ENCODE data around the gene BFSP1. TPM values are rescaled to one million over a fixed set of nuclear protein-coding genes. Genes with fewer than 3 reads are reported as not detected.

Gene BFSP1
- total and polyA plus RNA-seq, 2 donors from 2014 or later: 1.3 to 2.1 TPM

DNA sequence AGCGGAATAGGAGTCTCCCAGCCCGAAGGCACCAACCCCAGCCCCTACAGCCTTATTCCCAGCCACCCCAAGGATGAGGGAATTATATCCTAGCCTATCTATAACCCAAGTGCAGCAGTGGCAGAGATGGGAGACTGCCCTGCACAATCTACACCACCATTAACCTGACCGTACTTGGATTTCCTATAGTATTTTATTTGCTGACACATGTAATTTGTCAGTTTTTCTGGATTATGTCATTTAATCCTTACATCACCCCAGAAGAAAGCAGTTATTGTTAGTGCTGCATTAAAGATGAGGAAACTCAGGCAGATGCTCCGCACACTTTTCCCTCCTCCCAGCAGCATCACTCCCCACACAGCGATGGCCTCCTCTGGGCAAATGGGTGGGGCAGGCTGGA lies 6.0 kb downstream of the BFSP1 start:
- H3K27me3 ChIP-seq (ENCODE audit: control insufficient read depth, insufficient read depth, low read length): no peaks in the 10 kb centered on the region
- TF ChIP-seq, protein P1, sequence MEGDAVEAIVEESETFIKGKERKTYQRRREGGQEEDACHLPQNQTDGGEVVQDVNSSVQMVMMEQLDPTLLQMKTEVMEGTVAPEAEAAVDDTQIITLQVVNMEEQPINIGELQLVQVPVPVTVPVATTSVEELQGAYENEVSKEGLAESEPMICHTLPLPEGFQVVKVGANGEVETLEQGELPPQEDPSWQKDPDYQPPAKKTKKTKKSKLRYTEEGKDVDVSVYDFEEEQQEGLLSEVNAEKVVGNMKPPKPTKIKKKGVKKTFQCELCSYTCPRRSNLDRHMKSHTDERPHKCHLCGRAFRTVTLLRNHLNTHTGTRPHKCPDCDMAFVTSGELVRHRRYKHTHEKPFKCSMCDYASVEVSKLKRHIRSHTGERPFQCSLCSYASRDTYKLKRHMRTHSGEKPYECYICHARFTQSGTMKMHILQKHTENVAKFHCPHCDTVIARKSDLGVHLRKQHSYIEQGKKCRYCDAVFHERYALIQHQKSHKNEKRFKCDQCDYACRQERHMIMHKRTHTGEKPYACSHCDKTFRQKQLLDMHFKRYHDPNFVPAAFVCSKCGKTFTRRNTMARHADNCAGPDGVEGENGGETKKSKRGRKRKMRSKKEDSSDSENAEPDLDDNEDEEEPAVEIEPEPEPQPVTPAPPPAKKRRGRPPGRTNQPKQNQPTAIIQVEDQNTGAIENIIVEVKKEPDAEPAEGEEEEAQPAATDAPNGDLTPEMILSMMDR (IDR thresholded peaks at IDR 0.05; ENCODE audit: borderline replicate concordance, extremely low read depth, insufficient read depth): no peak
- H3K4me3 ChIP-seq (ENCODE audit: low read length in 3 of 3): no peak overlapping the region
- no peak overlapping the region for H3K9ac ChIP-seq (ENCODE audit: low read length in 3 of 3)
- peaks cover 0 to 2% (median 0%) of the 10 kb centered on the region in 3 donors for H3K4me1 ChIP-seq (ENCODE audit: control insufficient read depth in 2 of 3, insufficient read depth in 2 of 3, low read depth in 1 of 3, low read length in 3 of 3)
- no peaks in the 10 kb centered on the region for H3K36me3 ChIP-seq (ENCODE audit: control insufficient read depth in 2 of 3, insufficient read depth in 3 of 3, low read length in 3 of 3)
- no peak overlapping the region for H3K27ac ChIP-seq (ENCODE audit: low read depth in 2 of 2, low read length in 2 of 2)
- intact Hi-C loops (cut with DNase I): no loop called here
- FAIRE-seq: no peak
- DNase-seq: peak in 1 of 5 donors; percentile 48
- no peaks in the 10 kb centered on the region for H3K9me3 ChIP-seq (ENCODE audit: control insufficient read depth in 2 of 3, insufficient read depth in 1 of 3, low read length in 3 of 3)

DNA sequence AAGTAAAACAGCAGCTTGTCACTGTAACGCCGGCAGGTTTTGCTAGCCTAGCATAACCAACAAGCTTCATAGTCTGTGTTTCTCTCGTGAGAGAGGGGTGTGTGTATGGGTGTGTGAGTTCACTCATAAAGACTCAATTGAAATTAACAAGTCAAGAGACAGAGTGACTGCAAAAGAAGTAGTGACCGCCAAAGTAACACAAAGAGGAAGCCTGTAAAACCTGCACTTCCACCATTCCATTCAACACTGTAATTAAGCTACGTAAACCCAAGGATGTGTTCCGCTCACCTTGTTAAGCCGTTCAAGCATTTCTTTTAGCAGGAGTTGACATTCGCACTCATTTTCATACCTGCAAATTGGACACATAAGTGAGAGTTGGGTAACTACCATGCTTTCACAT lies 6.6 kb downstream of the BFSP1 start:
- DNase-seq (peak in 2 of 5 donors; percentile 26 to 53), FAIRE-seq (no peak)
- Histone ChIP-seq H3K4me3 (ENCODE audit: low read length in 3 of 3) (no peak overlapping the region), H3K27me3 (ENCODE audit: control insufficient read depth, insufficient read depth, low read length) (no peaks in the 10 kb centered on the region), H3K36me3 (ENCODE audit: control insufficient read depth in 2 of 3, insufficient read depth in 3 of 3, low read length in 3 of 3) (no peaks in the 10 kb centered on the region), H3K9me3 (ENCODE audit: control insufficient read depth in 2 of 3, insufficient read depth in 1 of 3, low read length in 3 of 3) (no peaks in the 10 kb centered on the region), H3K9ac (ENCODE audit: low read length in 3 of 3) (no peak overlapping the region), H3K27ac (ENCODE audit: low read depth in 2 of 2, low read length in 2 of 2) (no peak overlapping the region), H3K4me1 (ENCODE audit: control insufficient read depth in 2 of 3, insufficient read depth in 2 of 3, low read depth in 1 of 3, low read length in 3 of 3) (peaks cover 0 to 2% (median 0%) of the 10 kb centered on the region in 3 donors)
- intact Hi-C loops (cut with DNase I): no loop called here
- TF ChIP-seq, protein P1 (IDR thresholded peaks at IDR 0.05; ENCODE audit: borderline replicate concordance, extremely low read depth, insufficient read depth): no peak

DNA sequence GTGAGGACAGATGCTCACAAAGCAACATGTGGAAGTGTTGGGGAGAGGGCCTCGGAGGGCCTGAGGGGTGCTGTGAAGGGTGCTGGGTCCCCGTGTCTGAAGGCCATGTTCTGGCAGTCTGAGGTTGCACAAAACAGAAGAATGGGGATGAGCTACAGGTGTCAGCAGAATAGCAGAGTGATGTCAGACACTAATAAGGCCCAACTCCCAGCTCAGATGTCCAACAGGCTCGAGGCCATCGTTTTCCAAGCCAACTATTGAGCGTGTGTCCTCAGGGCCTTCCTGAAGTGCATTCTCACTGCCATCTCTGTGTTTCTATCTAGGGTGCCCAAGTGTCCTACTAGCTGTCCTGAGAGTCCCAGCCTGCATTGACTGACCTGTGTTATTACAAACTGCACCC lies 7.9 kb downstream of the BFSP1 start:
- Histone ChIP-seq H3K9ac (ENCODE audit: low read length in 3 of 3) (no peak overlapping the region), H3K27me3 (ENCODE audit: control insufficient read depth, insufficient read depth, low read length) (no peaks in the 10 kb centered on the region), H3K36me3 (ENCODE audit: control insufficient read depth in 2 of 3, insufficient read depth in 3 of 3, low read length in 3 of 3) (no peaks in the 10 kb centered on the region), H3K9me3 (ENCODE audit: control insufficient read depth in 2 of 3, insufficient read depth in 1 of 3, low read length in 3 of 3) (no peaks in the 10 kb centered on the region), H3K27ac (ENCODE audit: low read depth in 2 of 2, low read length in 2 of 2) (no peak overlapping the region), H3K4me3 (ENCODE audit: low read length in 3 of 3) (no peak overlapping the region), H3K4me1 (ENCODE audit: control insufficient read depth in 2 of 3, insufficient read depth in 2 of 3, low read depth in 1 of 3, low read length in 3 of 3) (peaks cover 0 to 2% (median 0%) of the 10 kb centered on the region in 3 donors)
- no peak for DNase-seq
- intact Hi-C loops (cut with DNase I): no loop called here
- TF ChIP-seq, protein P1 (IDR thresholded peaks at IDR 0.05; ENCODE audit: borderline replicate concordance, extremely low read depth, insufficient read depth): no peak
- FAIRE-seq: no peak

DNA sequence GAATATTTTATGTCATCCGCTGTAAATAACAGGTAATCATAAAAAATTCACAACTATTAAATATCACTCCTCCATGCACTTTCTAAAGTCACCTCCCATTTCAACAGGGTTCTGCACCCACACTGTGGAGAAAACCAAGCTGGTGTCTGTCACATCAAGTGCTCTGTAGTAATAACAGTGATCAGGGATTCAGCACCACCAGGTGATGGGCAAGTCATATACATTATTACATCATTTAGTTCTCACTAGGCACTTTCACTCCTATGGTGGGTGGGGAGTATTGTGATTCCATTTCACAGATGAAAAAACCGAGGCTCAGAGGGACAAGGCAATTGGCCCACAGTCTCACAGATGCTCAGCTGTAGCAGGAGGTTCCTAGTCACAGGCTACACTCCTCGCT lies 8.7 kb downstream of the BFSP1 start:
- FAIRE-seq (no peak), DNase-seq (no peak)
- TF ChIP-seq, protein P1 (IDR thresholded peaks at IDR 0.05; ENCODE audit: borderline replicate concordance, extremely low read depth, insufficient read depth): no peak
- Histone ChIP-seq H3K9ac (ENCODE audit: low read length in 3 of 3) (no peak overlapping the region), H3K27me3 (ENCODE audit: control insufficient read depth, insufficient read depth, low read length) (no peaks in the 10 kb centered on the region), H3K36me3 (ENCODE audit: control insufficient read depth in 2 of 3, insufficient read depth in 3 of 3, low read length in 3 of 3) (no peaks in the 10 kb centered on the region), H3K27ac (ENCODE audit: low read depth in 2 of 2, low read length in 2 of 2) (no peak overlapping the region), H3K9me3 (ENCODE audit: control insufficient read depth in 2 of 3, insufficient read depth in 1 of 3, low read length in 3 of 3) (no peaks in the 10 kb centered on the region), H3K4me3 (ENCODE audit: low read length in 3 of 3) (no peak overlapping the region), H3K4me1 (ENCODE audit: control insufficient read depth in 2 of 3, insufficient read depth in 2 of 3, low read depth in 1 of 3, low read length in 3 of 3) (peaks cover 0 to 2% (median 0%) of the 10 kb centered on the region in 3 donors)
- intact Hi-C loops (cut with DNase I): no loop called here

All from kidney (tissue), 14 donors.